Measurements from ENCODE around the gene LAPTM5.

LAPTM5 gene

GRCh38 chr1:30741239-30741894 lies 16.2 kb downstream of the LAPTM5 start:
- DNase-seq = no peak

GRCh38 chr1:30740251-30741238 lies 17.0 kb downstream of the LAPTM5 start:
- DNase-seq = no peak

GRCh38 chr1:30739601-30740000 lies 18.0 kb downstream of the LAPTM5 start:
- DNase-seq = no peak

GRCh38 chr1:30738715-30739559 lies 18.6 kb downstream of the LAPTM5 start:
- DNase-seq = no peak

GRCh38 chr1:30738040-30738714 lies 19.4 kb downstream of the LAPTM5 start:
- no peak for DNase-seq

DNA sequence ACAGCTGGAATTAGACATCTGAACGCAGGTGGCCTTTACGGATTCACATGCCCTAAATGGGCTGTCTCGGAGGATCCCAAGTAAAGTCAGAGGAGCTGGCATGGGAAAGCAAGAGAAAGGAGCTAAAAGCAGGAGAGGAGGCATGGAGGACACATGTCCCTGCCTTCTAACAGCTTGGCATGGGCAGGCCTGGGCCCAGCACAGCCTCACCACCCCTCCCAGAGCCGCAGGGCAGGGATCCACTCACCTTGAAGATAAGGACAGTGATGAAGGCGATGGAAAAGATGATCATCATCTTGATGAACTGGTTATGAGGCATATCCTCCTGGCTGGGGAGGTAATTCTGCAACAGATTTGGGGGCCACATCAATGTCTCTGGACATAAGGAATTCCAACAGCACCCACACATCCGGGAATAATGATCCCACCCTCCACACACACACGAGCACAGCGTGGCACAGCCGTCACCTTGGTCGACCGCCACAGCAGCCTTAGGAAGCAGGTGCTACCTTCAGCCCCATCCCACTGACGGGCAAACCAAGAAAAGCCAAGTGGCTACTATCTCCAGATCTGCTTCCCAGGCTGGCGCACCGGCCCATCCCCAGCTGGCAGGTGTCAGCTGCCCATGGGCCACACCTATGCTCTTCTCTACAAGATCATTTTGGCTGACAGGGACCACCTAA lies 20.1 kb downstream of the LAPTM5 start:
- DNase-seq = no peak

DNA sequence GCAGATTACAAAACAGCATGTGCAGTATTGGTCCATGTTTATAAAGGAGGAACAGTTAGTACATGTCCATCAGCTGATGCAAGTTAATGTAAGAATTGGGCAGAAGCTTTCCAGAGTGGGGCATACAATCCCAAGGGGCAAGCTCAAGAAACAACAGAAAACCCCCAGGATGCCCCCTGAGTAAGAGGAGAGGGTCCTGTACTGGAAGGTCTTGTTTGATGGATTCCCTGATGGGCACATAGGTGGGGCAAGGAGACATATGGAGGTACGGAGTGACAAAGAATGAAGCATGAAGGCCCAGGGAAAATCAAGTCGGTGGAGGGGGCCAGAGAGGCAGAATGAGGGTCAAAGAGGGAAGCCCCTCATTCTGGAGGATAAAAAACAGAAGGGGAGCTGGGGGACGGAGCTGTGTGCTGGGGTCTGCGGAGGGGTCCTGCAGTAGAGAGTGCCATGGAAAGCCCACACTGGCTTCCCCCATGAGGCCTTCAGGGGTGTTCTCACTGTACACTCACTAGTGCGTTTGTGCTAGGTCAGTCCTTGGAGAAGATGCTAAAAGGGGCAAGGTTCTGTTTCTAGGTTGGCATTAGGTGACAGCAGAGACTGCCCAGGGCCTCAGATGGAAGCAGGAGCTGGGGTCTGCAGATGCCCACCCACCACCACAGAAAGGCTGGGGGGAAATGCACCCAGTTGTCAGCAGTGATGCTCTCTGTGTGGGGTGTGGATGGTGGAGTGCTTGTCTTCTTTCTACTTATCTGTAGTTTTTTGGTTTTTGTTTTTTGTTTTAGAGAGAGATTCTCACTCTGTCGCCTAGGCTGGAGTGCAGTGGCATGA lies 21.7 kb downstream of the LAPTM5 start:
- DNase-seq = no peak

- DNase-seq = no peak
These were observed 22.4 kb downstream of the LAPTM5 start for GRCh38 chr1:30735124-30735523.

DNA sequence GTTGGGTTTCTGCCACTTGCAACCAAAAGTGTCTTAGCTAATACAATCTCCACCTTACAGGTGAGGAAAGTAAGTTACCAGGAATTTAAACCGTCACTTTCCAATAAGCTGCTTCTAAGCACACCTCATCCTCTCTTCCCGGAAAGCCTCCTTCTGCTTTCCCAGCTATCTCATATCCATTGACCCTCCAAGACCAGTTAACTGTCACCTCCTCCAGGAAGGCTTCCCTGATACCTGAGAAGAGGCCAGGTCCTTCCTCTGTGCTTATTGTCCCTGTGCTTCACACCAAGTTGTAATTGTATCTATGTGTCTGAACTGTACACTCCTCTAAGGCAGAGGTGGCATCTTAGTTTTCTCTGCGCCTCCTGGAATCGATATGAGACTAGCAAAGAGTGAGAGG lies 23.0 kb downstream of the LAPTM5 start:
- DNase-seq = no peak

DNA sequence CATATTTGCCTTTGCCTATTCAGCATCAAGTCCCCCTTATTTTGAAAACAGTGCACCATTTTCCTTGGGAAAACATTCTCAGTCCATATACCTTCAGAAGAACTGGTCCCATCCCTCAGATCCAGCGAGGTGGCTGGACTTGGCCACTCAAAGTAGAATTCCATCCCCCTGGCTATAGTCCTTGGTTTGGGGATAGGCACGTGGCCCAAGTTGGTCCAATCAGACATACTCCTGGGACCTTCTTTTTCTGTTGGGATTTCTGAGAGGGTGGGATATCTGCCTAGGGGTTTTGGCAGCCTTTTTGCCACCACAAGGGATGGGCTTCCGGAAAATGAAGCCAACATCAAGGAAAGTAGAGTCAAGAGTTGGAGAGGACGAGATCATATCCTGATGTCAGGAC lies 23.5 kb downstream of the LAPTM5 start:
- no peak for DNase-seq

DNA sequence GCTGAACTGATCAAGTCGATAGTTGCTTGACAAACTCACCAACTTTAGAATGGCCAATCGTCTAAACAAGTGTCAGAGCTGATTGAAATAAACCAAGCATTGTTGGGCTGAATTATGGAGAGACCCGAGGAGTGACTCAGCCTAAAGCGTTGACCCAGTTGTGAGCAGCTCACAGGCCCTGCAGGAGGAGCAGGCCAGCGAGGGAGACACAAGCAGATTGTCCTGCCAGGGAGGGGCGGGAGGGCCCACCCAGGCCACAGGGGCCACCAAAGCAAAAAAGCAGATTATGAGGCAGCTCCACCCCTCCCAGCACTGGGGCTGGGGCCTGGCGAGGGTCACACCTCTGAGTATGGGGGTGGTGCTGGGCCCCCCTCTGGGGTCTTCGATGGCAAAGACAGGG lies 24.1 kb downstream of the LAPTM5 start:
- DNase-seq = no peak

GRCh38 chr1:30732277-30732996 lies 25.1 kb downstream of the LAPTM5 start:
- DNase-seq = no peak

DNA sequence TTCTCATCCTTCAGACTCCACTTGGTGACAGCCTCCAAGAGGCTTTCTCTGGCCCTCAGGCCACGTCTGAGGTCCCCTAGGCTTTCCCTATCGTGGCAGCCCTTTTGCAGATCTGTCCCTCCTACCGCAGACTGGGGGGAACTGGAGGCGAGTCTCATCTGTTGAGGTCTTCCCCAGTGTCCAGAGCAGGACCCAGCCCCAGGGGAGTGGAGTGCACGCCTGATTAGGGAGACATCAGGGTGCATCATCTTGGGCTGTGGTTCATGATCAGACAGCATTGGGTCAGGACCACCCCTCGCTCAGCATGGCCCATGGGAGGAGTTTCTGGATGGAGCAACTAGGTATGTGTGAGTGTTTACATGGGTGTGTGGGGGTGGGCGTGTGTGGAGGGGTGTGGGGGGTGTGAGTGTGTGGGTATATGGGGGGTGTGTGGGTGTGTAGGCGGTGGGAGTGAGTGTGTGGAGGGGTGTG lies 25.7 kb downstream of the LAPTM5 start:
- no peak for DNase-seq

DNA sequence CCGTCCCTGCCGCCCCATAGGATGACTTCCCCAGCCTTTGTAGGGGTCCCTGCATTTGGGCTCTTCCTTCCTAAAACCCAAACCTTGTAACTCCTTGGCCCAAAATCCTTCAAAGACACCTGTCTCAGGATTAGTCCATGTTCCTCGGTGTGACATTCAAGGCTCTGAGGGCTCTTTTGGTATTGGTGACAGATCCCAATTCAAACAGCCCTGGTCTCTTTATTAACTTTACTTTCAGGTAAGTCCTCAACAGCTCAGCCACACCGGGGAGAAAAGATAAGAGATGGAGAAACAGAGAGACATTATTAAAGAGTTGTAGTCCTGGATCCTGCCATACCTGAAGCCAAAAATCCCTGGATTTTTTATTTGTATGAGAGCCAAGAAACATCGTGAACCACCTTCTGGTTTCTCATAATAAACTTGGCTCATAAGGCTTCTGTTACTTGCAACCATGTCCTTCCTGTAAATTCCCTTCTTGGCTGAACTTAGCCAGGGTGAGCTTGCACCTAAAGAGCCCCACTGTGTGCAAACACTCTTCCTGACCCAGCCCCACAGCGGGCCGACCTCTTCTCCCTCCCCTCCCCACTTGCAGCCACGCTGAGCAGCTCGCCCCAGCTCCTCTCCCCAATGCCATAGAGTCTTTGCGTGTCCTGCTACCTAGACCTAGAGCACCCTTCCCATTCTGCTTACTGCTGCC lies 26.3 kb downstream of the LAPTM5 start:
- no peak for DNase-seq

GRCh38 chr1:30730346-30731108 lies 27.0 kb downstream of the LAPTM5 start:
- DNase-seq = no peak

DNA sequence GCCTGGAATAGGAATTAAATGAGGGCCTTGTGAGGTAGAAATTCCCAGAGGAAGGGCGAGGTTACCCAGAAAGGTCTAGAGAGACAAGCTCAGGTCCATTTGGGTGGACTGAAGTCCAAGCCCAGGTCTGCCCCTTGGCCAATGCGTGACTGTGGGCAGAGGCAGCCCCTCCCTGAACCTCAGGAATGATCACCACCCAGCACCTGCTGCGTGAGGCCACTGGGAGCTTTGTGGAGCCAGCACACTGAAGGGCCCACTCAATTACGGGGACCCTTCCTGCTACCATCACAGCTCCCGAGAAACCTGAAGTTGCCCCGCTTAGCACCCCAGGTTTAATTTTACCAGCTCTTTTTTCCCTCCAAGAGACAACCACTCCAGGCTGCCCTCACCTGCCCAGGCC lies 27.7 kb downstream of the LAPTM5 start:
- no peak for DNase-seq

DNA sequence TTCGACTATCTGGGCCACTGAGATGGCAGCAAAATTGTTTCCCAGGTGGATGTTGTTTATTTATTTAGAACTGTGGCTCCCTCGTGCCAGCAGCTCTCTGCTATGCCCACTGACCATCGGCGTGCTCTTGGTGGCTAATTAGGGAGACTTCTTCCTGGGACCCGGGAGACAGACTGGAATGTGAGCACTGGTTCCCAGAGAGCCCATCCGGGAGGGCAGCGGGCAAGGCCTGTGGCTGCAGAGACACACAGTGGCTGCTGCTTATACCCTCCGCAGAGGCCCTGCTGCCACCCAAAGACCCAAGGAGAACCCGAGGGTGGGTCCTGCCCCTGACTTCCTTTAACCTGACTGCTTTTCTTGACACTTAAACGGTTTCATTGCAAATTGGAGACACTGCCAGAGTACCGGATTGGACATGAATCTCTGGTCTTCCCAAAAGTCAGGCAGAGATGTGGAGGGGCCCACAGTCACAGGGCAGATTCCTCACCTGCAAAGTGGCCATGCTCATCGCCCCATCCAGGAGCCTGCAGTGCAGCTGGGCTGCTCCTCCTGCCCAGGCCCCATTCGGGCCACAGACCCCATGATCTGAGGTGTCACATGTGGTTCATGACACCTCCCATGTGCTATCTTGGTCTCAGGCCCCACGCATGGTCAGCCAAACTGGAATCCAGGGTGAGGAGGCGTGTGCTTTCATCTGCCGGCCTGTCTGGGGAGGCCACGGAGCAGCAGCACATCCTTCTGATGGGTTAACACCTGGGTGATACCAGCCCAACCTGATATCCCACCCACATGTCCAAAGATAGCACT lies 28.5 kb downstream of the LAPTM5 start:
- DNase-seq = no peak

GRCh38 chr1:30728340-30728739 lies 29.2 kb downstream of the LAPTM5 start:
- DNase-seq = no peak
